ENCODE results near the gene MYO1H.
"Not testable (repeated sequence)": the region's sequence is repeated elsewhere in the genome, so short reads cannot be mapped to it uniquely, and the experiment has no call there.

MYO1H gene

GRCh38 chr12:109449845-109450532, 102.3 kb downstream of the MYO1H start:
- DNase-seq (ENCODE audit: low spot score), result no peak

DNA sequence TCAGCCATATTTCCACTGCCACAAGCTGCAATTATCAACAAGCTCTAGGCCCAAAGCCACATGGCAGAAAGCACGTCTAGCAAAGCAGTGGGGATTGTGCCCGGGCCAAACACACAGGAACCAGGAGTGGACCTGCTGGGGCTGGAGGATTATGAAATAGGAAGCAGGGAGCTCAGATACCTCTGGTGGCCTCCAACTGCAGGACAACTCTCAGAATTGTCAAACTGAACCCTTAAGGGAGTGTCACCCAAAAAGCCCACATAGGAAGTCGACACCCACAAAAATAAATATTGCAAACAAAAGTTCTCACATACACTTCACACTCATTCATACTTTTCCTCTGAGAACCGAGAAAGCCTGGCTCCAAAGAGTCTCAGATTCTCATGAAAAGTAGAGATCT, 103.3 kb downstream of the MYO1H start:
- no peak for DNase-seq (ENCODE audit: low spot score)

GRCh38 chr12:109451400-109451799, 103.7 kb downstream of the MYO1H start:
- DNase-seq (ENCODE audit: low spot score), result no peak

DNA sequence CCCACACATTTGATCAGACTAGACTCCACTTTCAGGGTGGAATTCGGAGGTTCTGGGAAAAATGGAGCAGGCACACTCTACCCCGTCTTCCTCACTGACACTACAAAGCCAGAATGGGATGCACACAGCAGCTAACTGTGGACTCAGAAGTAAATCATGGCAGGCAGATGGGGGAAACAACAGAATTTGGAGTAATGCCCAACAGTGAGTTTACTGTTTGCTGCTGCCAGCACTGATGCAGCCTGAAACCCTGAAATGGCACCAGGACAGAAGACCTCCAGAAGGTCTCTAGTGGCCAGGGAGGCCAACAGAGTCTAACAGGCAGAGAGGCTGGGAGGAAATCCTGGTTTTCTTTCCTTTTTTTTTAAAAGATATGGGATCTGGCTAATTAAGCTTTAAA, 104.8 kb downstream of the MYO1H start:
- DNase-seq (ENCODE audit: low spot score), result no peak

DNA sequence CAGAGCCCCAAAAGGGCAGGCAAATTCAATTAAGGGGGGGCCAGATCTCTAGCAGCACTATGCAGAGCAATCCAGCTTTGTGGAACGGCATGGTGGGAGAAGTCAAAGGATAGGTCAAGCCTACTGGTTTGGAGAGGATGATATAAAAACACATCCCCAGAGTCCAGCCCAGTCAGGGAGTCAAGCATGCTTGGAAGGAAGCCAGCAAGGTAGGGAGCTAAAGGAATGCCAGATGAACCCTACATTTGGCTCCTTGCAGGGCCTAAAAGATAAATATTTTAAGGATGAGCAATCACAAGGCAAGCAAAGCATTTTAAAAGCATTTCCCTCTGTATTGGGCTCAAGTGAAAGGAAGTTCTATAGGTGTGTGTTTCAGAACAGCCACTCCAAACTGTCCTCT, 108.0 kb downstream of the MYO1H start:
- DNase-seq (ENCODE audit: low spot score), result no peak

DNA sequence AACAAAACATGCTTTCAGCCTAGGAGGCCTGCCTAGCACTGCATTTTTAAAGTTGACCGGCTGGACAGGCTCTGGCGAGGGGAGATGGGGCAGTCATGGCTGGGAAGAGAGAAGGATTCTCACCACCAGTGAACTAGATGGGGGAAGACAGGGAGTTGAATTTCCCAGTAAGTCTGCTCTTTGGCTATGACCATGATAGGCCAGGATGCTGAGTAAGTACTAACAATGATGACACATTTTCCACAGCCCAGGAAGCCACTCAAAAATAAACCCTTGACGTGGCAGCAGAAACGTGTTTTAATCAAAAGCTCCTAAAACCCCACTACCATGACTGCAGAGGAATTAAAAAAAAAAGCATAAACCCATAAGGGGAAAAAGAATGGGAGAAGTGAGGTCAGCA, 110.4 kb downstream of the MYO1H start:
- no peak for DNase-seq (ENCODE audit: low spot score)

DNA sequence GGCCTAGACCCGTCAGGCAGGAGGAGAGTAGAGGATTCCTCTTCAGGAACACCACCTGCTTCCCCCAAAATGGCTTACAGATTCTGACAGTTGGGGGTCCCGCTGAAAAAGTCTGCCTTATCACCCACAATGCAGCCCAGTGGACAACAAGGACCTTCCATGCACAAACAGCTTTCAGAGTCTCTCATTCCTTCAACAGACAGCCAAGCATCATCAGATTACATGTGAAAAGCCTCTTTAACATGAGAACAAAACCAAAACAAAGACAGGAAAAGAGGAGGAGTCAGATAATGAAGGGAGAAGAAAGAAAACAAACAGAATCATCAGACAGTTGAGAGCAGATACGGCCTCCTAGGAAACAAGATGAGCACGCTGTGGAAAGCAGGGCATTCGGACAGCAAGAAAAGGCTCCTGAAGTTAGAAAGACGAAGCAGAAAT, 111.1 kb downstream of the MYO1H start:
- DNase-seq (ENCODE audit: low spot score), result no peak

DNA sequence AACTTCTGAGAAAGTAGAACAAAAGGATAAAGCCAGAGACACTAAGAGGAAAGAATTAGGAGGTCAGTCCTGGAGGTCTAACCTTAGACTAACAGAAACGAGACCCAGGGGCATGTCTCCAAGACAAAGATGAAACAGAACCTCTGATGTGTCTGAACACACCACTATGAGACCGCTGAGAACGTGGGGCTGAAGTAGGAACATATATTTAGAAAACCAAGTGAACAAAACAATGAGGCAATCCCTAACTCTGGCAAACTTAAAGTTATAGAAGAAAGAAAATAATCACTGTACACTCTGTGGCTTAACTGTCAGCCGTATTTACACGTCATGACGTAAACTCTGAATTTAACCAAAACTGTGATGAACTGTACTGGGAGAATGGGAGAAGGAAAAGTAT, 111.5 kb downstream of the MYO1H start:
- DNase-seq (ENCODE audit: low spot score), result no peak

- no peak for DNase-seq (ENCODE audit: low spot score)
Observed at GRCh38 chr12:109460538-109460937, 112.8 kb downstream of the MYO1H start.

DNA sequence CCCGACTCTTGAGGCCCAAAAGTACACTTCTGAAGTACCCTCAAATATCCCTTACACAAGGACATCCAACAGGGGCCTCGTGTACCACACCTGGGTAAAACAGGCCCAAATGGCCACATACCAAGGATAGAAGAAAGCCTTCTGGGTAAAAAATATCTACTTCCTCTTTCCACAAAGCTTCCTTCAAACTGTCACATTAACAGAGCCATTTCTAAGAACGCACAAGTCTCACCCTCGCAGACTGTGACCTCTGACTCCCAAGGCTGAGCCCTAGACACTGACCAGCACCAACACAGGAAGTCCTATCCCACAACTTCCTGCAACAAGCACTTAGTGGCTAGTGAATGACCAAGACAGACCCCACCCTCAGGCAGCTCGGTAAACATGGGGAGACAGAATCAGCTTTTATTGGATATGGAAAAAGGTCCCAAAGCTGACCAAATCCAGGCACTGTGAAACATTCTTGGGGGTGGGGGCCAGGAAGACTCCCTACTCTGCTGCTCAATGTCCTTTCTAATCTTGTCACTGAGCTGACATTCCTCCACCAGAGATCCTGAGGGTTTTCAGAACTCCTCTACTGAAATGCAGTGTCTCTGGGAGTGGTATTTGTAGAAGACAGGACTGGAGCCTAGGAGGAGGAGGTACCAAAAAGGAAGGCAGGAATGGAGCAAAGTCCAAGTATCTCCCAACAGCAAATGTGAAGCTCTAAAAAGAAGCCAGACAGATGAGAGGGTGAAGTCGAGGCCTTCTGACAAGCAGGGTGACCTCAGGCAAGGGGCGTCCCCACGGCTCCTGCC, 113.5 kb downstream of the MYO1H start:
- peak; percentile 29 for DNase-seq (ENCODE audit: low spot score)

DNA sequence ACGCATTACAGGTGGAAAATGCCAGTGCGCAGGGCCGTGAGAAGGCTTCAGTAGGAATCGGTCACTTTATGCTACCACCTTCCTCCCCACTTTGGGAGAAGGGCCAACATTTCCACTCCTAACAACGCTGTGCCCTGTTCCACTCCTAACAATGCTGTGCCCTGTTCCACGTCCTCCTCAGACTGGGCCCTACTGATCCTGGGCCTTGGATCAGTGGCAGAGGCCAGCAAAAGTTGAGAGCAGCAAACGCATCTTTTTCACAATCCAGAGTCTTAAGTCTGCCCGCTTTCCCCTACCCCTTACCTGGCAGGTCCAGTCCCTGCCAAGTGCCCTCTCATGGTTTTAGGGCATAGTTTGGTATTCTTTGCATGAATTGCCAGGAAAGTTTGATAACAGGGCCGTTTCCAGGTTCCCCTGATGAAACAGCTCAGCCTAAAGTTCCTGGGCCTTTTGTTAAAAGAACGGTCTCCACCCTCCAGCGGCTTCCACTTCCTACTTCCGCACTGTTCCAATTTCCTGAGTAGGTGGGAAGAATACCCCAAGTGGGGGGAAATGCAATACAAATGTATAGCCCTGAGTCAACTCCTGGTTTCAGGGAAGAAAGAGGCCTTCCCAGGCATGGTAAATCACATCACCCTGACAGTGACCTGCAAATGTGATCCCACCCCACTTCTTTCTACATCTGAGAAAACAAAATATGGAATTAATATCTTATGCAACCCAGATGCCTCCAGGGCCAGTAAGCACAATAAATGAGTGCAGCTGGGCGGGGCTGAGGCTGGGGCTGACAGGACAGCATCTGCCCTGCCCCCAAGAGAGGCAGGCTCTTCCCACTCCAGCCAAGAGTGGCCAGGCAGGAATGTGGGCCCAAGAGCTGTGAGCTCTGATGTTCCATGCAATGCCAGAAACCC, 114.4 kb downstream of the MYO1H start:
- no peak for DNase-seq (ENCODE audit: low spot score)

DNA sequence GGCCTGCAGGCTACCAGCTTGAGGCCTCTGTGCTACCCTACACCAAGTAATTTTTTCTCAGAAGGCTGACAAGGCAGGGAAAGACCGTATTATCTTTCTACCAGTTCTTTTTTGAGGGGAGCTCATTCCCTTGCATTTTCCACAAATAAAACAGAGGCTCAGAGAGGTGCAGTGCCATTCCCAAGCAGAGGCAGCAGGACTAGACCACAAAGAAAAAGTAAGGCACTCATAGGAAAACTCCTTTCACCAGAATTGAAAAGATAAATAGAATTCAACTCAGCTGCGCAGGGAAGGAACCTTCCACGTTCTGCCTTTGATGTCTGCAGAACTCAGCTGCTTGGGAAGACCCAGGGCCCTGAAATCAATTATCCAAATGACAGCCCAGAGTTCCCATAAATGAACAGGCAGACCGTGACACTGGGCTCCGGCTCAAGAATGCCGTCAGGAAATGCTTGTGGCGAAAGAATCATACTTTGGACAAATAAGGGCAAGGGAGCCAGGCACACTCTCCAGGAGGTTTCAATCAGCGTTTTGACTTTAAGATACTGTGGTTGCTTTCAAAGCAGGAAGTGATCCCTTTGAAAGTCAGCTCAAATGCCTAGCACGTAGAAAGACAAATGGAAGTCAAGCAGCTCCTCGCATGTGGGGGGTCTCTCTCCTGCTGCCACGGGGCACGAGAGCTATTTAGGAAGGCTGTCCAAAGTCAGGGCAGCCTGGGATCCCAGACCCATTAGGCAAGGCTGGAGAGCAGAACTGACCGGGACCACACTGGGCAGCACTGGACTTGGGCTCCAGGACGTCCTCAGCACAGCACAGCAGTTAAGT, 115.4 kb downstream of the MYO1H start:
- no peak for DNase-seq (ENCODE audit: low spot score)

GRCh38 chr12:109463756-109464155, 116.1 kb downstream of the MYO1H start:
- DNase-seq (ENCODE audit: low spot score), result no peak

- no peak for DNase-seq (ENCODE audit: low spot score)
Observed at GRCh38 chr12:109464642-109465351, 117.1 kb downstream of the MYO1H start.

GRCh38 chr12:109466305-109466704, 118.6 kb downstream of the MYO1H start:
- DNase-seq (ENCODE audit: low spot score), result no peak

DNA sequence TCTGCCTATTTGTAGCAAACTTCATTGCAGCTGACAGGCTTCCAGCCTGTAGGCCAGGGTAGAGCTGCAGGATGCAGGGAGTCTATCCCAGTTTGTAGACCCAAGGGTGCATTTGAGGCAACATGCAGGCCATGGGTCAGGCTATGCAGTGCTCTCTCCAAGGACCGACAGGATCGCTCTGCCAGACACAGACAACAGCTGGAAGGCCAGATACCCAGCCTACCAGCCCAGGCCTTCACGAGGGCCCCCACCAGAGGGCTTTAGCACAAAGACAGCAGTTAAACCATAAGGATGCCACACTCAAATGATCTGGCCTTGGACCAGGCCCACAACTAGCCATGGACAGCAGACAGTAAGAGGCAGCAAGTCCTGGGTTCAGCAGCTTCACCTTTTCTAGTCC, 119.1 kb downstream of the MYO1H start:
- no peak for DNase-seq (ENCODE audit: low spot score)

GRCh38 chr12:109467978-109468676, 120.4 kb downstream of the MYO1H start:
- DNase-seq (ENCODE audit: low spot score), result no peak

DNA sequence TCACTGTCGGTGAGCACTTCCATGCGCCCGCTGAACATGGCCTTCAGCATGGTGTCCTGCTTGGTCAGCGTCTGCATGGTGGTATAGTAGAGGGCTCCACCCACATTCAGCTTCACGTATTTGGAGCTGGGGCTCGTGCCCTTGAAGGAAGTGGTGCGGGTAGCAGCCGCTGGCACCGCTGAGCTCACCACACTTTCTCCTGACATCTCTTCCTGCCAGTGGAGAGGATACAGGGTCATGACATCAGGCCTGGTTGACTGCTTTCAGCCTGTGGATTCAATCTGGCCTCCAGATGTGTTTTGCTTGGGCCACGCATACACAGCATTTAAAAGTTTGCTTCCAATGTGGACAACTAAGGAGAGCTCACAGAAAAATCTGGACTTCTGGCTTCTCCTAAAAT, 121.8 kb downstream of the MYO1H start:
- no peak for DNase-seq (ENCODE audit: low spot score)

DNA sequence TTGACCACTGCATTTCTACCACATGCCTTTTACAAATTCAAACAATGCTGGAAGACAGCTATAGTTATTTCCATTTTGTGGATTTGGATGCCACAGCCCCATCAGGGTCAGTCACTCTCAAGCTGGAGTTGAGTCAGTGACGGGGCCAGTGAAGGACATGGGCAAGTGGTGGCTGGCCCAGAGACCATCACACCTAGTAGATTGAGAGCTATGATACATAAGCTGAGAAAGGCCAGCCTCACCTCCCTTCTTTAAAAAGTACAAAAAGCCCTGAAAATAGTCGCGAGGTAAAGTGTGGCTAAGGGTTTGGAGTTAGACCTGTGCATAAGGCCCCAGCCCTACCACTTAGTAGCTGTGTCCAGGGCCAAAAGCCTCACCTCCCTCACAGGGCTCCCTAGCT, 125.3 kb downstream of the MYO1H start:
- no peak for DNase-seq (ENCODE audit: low spot score)

- not testable (repeated sequence) for DNase-seq (ENCODE audit: low spot score)
Observed at GRCh38 chr12:109473526-109474270, 126.0 kb downstream of the MYO1H start.

All from germinal center (tissue), 1 donor.